Transverse colon (tissue), 3 donors: ENCODE measurements around the gene RBM17.

Experiments used
- POLR2A ChIP-seq: fragments of 450-650 bp; IDR thresholded peaks from one replicate; pipeline ENCODE4 v1.6.1; 2016; ENCODE audit warnings: antibody characterized with exemption, mild to moderate bottlenecking, moderate library complexity
- TF ChIP-seq, protein P1 (sequence below), 5 experiments: fragments of 200-600 bp in 3 of 5; fragments of 450-650 bp in 2 of 5; sonication (generic) in 3 of 5; IDR thresholded peaks; 1 replicate in 2 of 5; 2 replicates in 3 of 5; pipeline ENCODE4 v1.5.1; 2016 to 2017; ENCODE audit warnings: antibody characterized with exemption in 5 of 5, inconsistent platforms in 3 of 5, mild to moderate bottlenecking in 2 of 5, moderate library complexity in 1 of 5

DNA sequence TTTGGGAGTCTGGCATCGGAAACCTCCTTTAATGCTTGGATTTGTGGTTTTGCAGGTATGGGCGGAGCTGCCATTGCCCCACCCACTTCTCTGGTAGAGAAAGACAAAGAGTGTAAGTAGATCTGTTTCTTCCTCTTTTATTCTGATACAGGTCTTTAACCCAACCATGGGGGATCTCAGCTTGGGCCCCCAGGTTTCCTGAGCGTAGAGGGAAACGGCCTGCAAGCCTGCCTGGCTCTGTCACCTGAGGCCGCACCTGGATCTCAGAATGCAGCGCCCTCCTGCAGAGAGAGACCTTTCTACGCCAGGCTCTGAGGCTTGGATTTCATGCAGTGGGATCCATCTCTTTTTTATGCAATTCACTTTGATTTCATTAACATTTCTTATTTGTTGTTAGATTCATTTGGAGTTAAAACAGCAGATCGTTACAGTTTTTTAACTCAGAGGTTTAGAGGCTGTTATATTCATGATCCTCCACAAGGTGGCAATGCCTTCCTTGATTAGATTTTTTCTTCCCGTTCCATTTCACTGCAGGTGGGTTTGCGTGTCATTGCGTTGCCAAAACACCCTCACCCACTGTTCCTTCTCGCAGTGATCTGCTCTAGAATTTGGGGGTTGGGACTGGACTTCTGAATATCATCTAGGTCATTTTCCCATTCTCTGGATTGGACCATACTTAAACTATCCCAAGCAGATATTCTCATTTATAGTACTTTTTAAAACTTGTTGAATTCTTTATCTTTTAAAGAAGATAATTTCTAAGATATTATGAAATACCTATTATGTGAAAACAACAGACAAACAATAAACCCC lies 20.0 kb downstream of the RBM17 start:
- TF ChIP-seq, protein P1, sequence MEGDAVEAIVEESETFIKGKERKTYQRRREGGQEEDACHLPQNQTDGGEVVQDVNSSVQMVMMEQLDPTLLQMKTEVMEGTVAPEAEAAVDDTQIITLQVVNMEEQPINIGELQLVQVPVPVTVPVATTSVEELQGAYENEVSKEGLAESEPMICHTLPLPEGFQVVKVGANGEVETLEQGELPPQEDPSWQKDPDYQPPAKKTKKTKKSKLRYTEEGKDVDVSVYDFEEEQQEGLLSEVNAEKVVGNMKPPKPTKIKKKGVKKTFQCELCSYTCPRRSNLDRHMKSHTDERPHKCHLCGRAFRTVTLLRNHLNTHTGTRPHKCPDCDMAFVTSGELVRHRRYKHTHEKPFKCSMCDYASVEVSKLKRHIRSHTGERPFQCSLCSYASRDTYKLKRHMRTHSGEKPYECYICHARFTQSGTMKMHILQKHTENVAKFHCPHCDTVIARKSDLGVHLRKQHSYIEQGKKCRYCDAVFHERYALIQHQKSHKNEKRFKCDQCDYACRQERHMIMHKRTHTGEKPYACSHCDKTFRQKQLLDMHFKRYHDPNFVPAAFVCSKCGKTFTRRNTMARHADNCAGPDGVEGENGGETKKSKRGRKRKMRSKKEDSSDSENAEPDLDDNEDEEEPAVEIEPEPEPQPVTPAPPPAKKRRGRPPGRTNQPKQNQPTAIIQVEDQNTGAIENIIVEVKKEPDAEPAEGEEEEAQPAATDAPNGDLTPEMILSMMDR (IDR thresholded peaks at IDR 0.05), result peak; percentile 72 to 81 (median 73)
- TF ChIP-seq POLR2A, result no peak
